Activated CD8-positive, alpha-beta memory T cell treated with anti-CD3 and anti-CD28 coated beads, Interleukin-2, amount 10 ng/mL, durations not matched to agents 7 days and 5 days (primary cell): ENCODE measurements around the gene ITPRIP. TPM values are rescaled to one million over a fixed set of nuclear protein-coding genes. Genes with fewer than 3 reads are reported as not detected.

ENCODE experiments used
- ATAC-seq: fragments of 150-1000 bp; cut with Tn5 transposase; one replicate; pipeline ENCODE4 v1.10.0; 2021; ENCODE audit warnings: moderate library complexity
- CTCF ChIA-PET: fragments of 350-600 bp; sonication (Branson Sonifier 250); formaldehyde crosslinking; loops from one replicate; lab custom pipeline; 2021; ENCODE audit warnings: antibody characterized with exemption; lab: Charles Lee
- DNase-seq: peaks from one replicate; pipeline ENCODE4 v3.0.0-alpha.2; 2020
- H3K27ac Mint-ChIP-seq: one replicate; pipeline ENCODE4 v1.8.0; 2021; ENCODE audit warnings: mild to moderate bottlenecking, mixed read lengths
- H3K27me3 Mint-ChIP-seq: one replicate; pipeline ENCODE4 v1.8.0; 2021; ENCODE audit warnings: mixed read lengths
- H3K36me3 Mint-ChIP-seq: one replicate; pipeline ENCODE4 v1.8.0; 2021; ENCODE audit warnings: mild to moderate bottlenecking, mixed read lengths
- H3K4me1 Mint-ChIP-seq: one replicate; pipeline ENCODE4 v1.8.0; 2021; ENCODE audit warnings: mixed read lengths
- H3K4me3 Mint-ChIP-seq: one replicate; pipeline ENCODE4 v1.8.0; 2021; ENCODE audit warnings: mild to moderate bottlenecking, moderate library complexity, mixed read lengths
- H3K9me3 Mint-ChIP-seq: one replicate; pipeline ENCODE4 v1.8.0; 2022; ENCODE audit warnings: low read depth, mixed read lengths
- total RNA-seq, 2 experiments: library from RNA; stranded (reverse); gene quantifications; one replicate each; pipeline ENCODE4 v1.2.3, GENCODE V29; 2021

ITPRIP gene
- total RNA-seq, 2 experiments from 2014 or later: 21.6 to 21.9 TPM

- peaks cover 23% of the 10 kb centered on the region for H3K36me3 Mint-ChIP-seq
- H3K4me1 Mint-ChIP-seq: peaks cover 39% of the 10 kb centered on the region
- CTCF ChIA-PET: interaction anchor here (1.5 to 14.7 kb wide), 7 partner anchors 13 to 61 kb away, joined by 3 to 270 read pairs (median 26); partner anchors contain the start of genes CFAP58 and ITPRIP
- no peaks in the 10 kb centered on the region for H3K27me3 Mint-ChIP-seq
- peak overlapping the region; percentile 69 for H3K27ac Mint-ChIP-seq
- H3K9me3 Mint-ChIP-seq: no peaks in the 10 kb centered on the region
- H3K4me3 Mint-ChIP-seq: no peak overlapping the region
- ATAC-seq (peak; percentile 59), DNase-seq (peak; percentile 57)
These were observed 29.8 kb downstream of the ITPRIP start for GRCh38 chr10:104308439-104308903.

GRCh38 chr10:104307576-104308438 is 30.5 kb downstream of the ITPRIP start:
- no peak overlapping the region for H3K4me3 Mint-ChIP-seq
- CTCF ChIA-PET: interaction anchor here (1.0 to 14.7 kb wide), 9 partner anchors 10 to 60 kb away, joined by 3 to 270 read pairs (median 5); partner anchors contain the start of genes CFAP58 and ITPRIP
- peaks cover 20% of the 10 kb centered on the region for H3K36me3 Mint-ChIP-seq

GRCh38 chr10:104306897-104307296 is 31.4 kb downstream of the ITPRIP start:
- Mint-ChIP-seq H3K27ac (no peak overlapping the region), H3K4me1 (peaks cover 44% of the 10 kb centered on the region), H3K36me3 (peaks cover 15% of the 10 kb centered on the region), H3K4me3 (no peak overlapping the region), H3K9me3 (peaks cover 4% of the 10 kb centered on the region), H3K27me3 (no peaks in the 10 kb centered on the region)
- no peak for DNase-seq
- no peak for ATAC-seq
- CTCF ChIA-PET: interaction anchor here (1.0 to 14.7 kb wide), 12 partner anchors 9 to 43 kb away, joined by 3 to 270 read pairs (median 8); partner anchors contain the start of genes CFAP58 and ITPRIP

More at GRCh38 chr10:104307576-104308438, 30.5 kb downstream of the ITPRIP start:
- Mint-ChIP-seq H3K27ac (peak overlapping the region; percentile 69), H3K27me3 (no peaks in the 10 kb centered on the region), H3K9me3 (peaks cover 4% of the 10 kb centered on the region), H3K4me1 (peaks cover 44% of the 10 kb centered on the region)
- no peak for DNase-seq
- no peak for ATAC-seq

GRCh38 chr10:104304927-104305326 is 33.3 kb downstream of the ITPRIP start:
- ATAC-seq: no peak
- Mint-ChIP-seq H3K36me3 (peaks cover 8% of the 10 kb centered on the region), H3K4me3 (no peak overlapping the region), H3K27ac (no peak overlapping the region), H3K4me1 (peaks cover 49% of the 10 kb centered on the region), H3K9me3 (peaks cover 4% of the 10 kb centered on the region), H3K27me3 (no peaks in the 10 kb centered on the region)
- DNase-seq: no peak
- CTCF ChIA-PET: interaction anchor here (1.1 to 14.7 kb wide), 19 partner anchors 9 to 69 kb away, joined by 3 to 270 read pairs (median 8); partner anchors contain the start of genes CFAP58, GSTO1 and ITPRIP

GRCh38 chr10:104304356-104304745 is 33.9 kb downstream of the ITPRIP start:
- peaks cover 46% of the 10 kb centered on the region for H3K4me1 Mint-ChIP-seq
- H3K27ac Mint-ChIP-seq: no peak overlapping the region
- H3K36me3 Mint-ChIP-seq: peaks cover 6% of the 10 kb centered on the region
- no peaks in the 10 kb centered on the region for H3K27me3 Mint-ChIP-seq
- no peak for ATAC-seq
- no peak for DNase-seq
- H3K4me3 Mint-ChIP-seq: no peak overlapping the region
- peaks cover 4% of the 10 kb centered on the region for H3K9me3 Mint-ChIP-seq
- CTCF ChIA-PET: interaction anchor here (1.0 to 14.7 kb wide), 7 partner anchors 9 to 46 kb away, joined by 3 to 270 read pairs (median 11); partner anchors contain the start of gene CFAP58

- Mint-ChIP-seq H3K4me3 (no peak overlapping the region), H3K4me1 (peaks cover 41% of the 10 kb centered on the region), H3K27me3 (no peaks in the 10 kb centered on the region), H3K36me3 (peaks cover 4% of the 10 kb centered on the region), H3K27ac (no peak overlapping the region), H3K9me3 (peaks cover 4% of the 10 kb centered on the region)
- DNase-seq: no peak
- ATAC-seq: no peak
- CTCF ChIA-PET: interaction anchor here (1.0 to 14.7 kb wide), 6 partner anchors 8 to 46 kb away, joined by 3 to 270 read pairs (median 23); partner anchors contain the start of gene CFAP58
These were observed 34.5 kb downstream of the ITPRIP start for GRCh38 chr10:104303594-104304355.

GRCh38 chr10:104301907-104302690 is 36.2 kb downstream of the ITPRIP start:
- Mint-ChIP-seq H3K4me1 (peaks cover 29% of the 10 kb centered on the region), H3K27ac (no peak overlapping the region), H3K9me3 (peaks cover 4% of the 10 kb centered on the region), H3K27me3 (no peaks in the 10 kb centered on the region), H3K36me3 (peaks cover 2% of the 10 kb centered on the region), H3K4me3 (no peak overlapping the region)
- DNase-seq: no peak
- ATAC-seq: no peak
- CTCF ChIA-PET: interaction anchor here (0.9 to 14.7 kb wide), 4 partner anchors 7 to 48 kb away, joined by 3 to 270 read pairs (median 25); partner anchors contain the start of gene CFAP58

GRCh38 chr10:104300736-104301292 is 37.5 kb downstream of the ITPRIP start:
- peaks cover 4% of the 10 kb centered on the region for H3K9me3 Mint-ChIP-seq
- peaks cover 2% of the 10 kb centered on the region for H3K36me3 Mint-ChIP-seq
- DNase-seq: no peak
- H3K4me1 Mint-ChIP-seq: peaks cover 24% of the 10 kb centered on the region
- peak; percentile 48 for ATAC-seq
- H3K4me3 Mint-ChIP-seq: no peak overlapping the region
- no peaks in the 10 kb centered on the region for H3K27me3 Mint-ChIP-seq
- peak overlapping the region; percentile 6 for H3K27ac Mint-ChIP-seq
- CTCF ChIA-PET: interaction anchor here (0.8 to 3.7 kb wide), 4 partner anchors 9 to 53 kb away, joined by 3 to 30 read pairs (median 4); partner anchors contain the start of gene CFAP58

- CTCF ChIA-PET: interaction anchor here (0.8 to 3.7 kb wide), 6 partner anchors 8 to 54 kb away, joined by 3 to 30 read pairs (median 5); partner anchors contain the start of gene CFAP58
- ATAC-seq (no peak), DNase-seq (no peak)
- Mint-ChIP-seq H3K9me3 (peaks cover 4% of the 10 kb centered on the region), H3K36me3 (peaks cover 2% of the 10 kb centered on the region), H3K27me3 (peaks cover 2% of the 10 kb centered on the region), H3K4me1 (peaks cover 23% of the 10 kb centered on the region), H3K27ac (no peak overlapping the region), H3K4me3 (no peak overlapping the region)
These were observed 38.1 kb downstream of the ITPRIP start for GRCh38 chr10:104300002-104300735.

GRCh38 chr10:104299031-104299904 is 39.0 kb downstream of the ITPRIP start:
- peaks cover 2% of the 10 kb centered on the region for H3K27me3 Mint-ChIP-seq
- H3K9me3 Mint-ChIP-seq: peaks cover 4% of the 10 kb centered on the region
- ATAC-seq (no peak), DNase-seq (no peak)
- CTCF ChIA-PET: interaction anchor here (0.6 to 3.7 kb wide), 5 partner anchors 7 to 51 kb away, joined by 3 to 30 read pairs (median 5); no protein-coding TSS in a partner anchor
- H3K36me3 Mint-ChIP-seq: peaks cover 2% of the 10 kb centered on the region
- no peak overlapping the region for H3K4me3 Mint-ChIP-seq
- H3K27ac Mint-ChIP-seq: no peak overlapping the region
- peaks cover 20% of the 10 kb centered on the region for H3K4me1 Mint-ChIP-seq
